ENCODE results near the gene ZNF638. TPM values are rescaled to one million over a fixed set of nuclear protein-coding genes. Genes with fewer than 3 reads are reported as not detected.
A peak's percentile ranks its signal among the peaks of the same experiment; 100 is the strongest.

ZNF638 gene
- total RNA-seq, 1 donor from 2014 or later = 211 TPM

- DNase-seq (ENCODE audit: low spot score) = peak; percentile 27
- ATAC-seq = no peak
- intact Hi-C loops (cut with DNase I) = no loop called here
Observed at GRCh38 chr2:71464389-71464788, 132.8 kb downstream of the ZNF638 start.

GRCh38 chr2:71465356-71465755 is 133.8 kb downstream of the ZNF638 start:
- ATAC-seq = no peak
- DNase-seq (ENCODE audit: low spot score) = peak; percentile 26
- intact Hi-C loops (cut with DNase I) = no loop called here

GRCh38 chr2:71465961-71466300 is 134.3 kb downstream of the ZNF638 start:
- intact Hi-C loops (cut with DNase I) = no loop called here
- DNase-seq (ENCODE audit: low spot score) = peak; percentile 53
- ATAC-seq = no peak

- ATAC-seq = peak; percentile 26
- DNase-seq (ENCODE audit: low spot score) = peak; percentile 57
- intact Hi-C loops (cut with DNase I) = no loop called here
Observed at GRCh38 chr2:71466301-71467179, 135.0 kb downstream of the ZNF638 start.

GRCh38 chr2:71467180-71467815 is 135.7 kb downstream of the ZNF638 start:
- ATAC-seq (no peak), DNase-seq (ENCODE audit: low spot score) (peak; percentile 6)
- intact Hi-C loops (cut with DNase I) = no loop called here

GRCh38 chr2:71468279-71469015 is 136.9 kb downstream of the ZNF638 start:
- intact Hi-C loops (cut with DNase I) = no loop called here
- no peak for ATAC-seq
- DNase-seq (ENCODE audit: low spot score) = no peak

GRCh38 chr2:71469403-71470398 is 138.1 kb downstream of the ZNF638 start:
- no peak for ATAC-seq

GRCh38 chr2:71471276-71471675 is 139.7 kb downstream of the ZNF638 start:
- no peak for DNase-seq (ENCODE audit: low spot score)
- intact Hi-C loops (cut with DNase I) = no loop called here
- ATAC-seq = no peak

More at GRCh38 chr2:71469403-71470398, 138.1 kb downstream of the ZNF638 start:
- intact Hi-C loops (cut with DNase I) = no loop called here
- no peak for DNase-seq (ENCODE audit: low spot score)

- ATAC-seq = no peak
- intact Hi-C loops (cut with DNase I) = no loop called here
- DNase-seq (ENCODE audit: low spot score) = no peak
Observed at GRCh38 chr2:71472019-71472418, 140.4 kb downstream of the ZNF638 start.

- intact Hi-C loops (cut with DNase I) = no loop called here
- ATAC-seq (no peak), DNase-seq (ENCODE audit: low spot score) (no peak)
Observed at GRCh38 chr2:71473346-71474031, 141.9 kb downstream of the ZNF638 start.

- ATAC-seq (no peak), DNase-seq (ENCODE audit: low spot score) (no peak)
- intact Hi-C loops (cut with DNase I) = no loop called here
Observed at GRCh38 chr2:71474116-71474743, 142.6 kb downstream of the ZNF638 start.

- intact Hi-C loops (cut with DNase I) = no loop called here
- DNase-seq (ENCODE audit: low spot score) (no peak), ATAC-seq (no peak)
Observed at GRCh38 chr2:71474744-71475397, 143.3 kb downstream of the ZNF638 start.

GRCh38 chr2:71476495-71476894 is 144.9 kb downstream of the ZNF638 start:
- no peak for ATAC-seq

GRCh38 chr2:71477231-71477691 is 145.7 kb downstream of the ZNF638 start:
- intact Hi-C loops (cut with DNase I) = no loop called here
- DNase-seq (ENCODE audit: low spot score) (no peak), ATAC-seq (no peak)

More at GRCh38 chr2:71476495-71476894, 144.9 kb downstream of the ZNF638 start:
- intact Hi-C loops (cut with DNase I) = no loop called here
- DNase-seq (ENCODE audit: low spot score) = no peak

- DNase-seq (ENCODE audit: low spot score) (no peak), ATAC-seq (no peak)
- intact Hi-C loops (cut with DNase I) = no loop called here
Observed at GRCh38 chr2:71478806-71479205, 147.2 kb downstream of the ZNF638 start.

- DNase-seq (ENCODE audit: low spot score) (no peak), ATAC-seq (no peak)
- intact Hi-C loops (cut with DNase I) = no loop called here
Observed at GRCh38 chr2:71479261-71479660, 147.7 kb downstream of the ZNF638 start.

- intact Hi-C loops (cut with DNase I) = no loop called here
- DNase-seq (ENCODE audit: low spot score) (no peak), ATAC-seq (no peak)
Observed at GRCh38 chr2:71481111-71481510, 149.5 kb downstream of the ZNF638 start.

All from sciatic nerve (tissue), 2 donors.